Endothelial cell (in vitro differentiated cells): Measurements from ENCODE around the gene CYSRT1. TPM values are rescaled to one million over a fixed set of nuclear protein-coding genes. Genes with fewer than 3 reads are reported as not detected.

Experiments used
- DNase-seq: peaks from one replicate; pipeline ENCODE4 v3.0.0; 2021; ENCODE audit warnings: low spot score
- H3K27ac Mint-ChIP-seq: one replicate; pipeline ENCODE4 v1.8.0; 2021; ENCODE audit warnings: mixed read lengths, inconsistent platforms; ENCODE audit not compliant: unreplicated experiment
- H3K27me3 Mint-ChIP-seq: one replicate; pipeline ENCODE4 v1.8.0; 2021; ENCODE audit warnings: mild to moderate bottlenecking, moderate library complexity, mixed read lengths, inconsistent platforms; ENCODE audit not compliant: unreplicated experiment
- H3K36me3 Mint-ChIP-seq: one replicate; pipeline ENCODE4 v1.8.0; 2021; ENCODE audit warnings: mild to moderate bottlenecking, low read depth, mixed read lengths, inconsistent platforms; ENCODE audit not compliant: unreplicated experiment
- H3K4me1 Mint-ChIP-seq: one replicate; pipeline ENCODE4 v1.8.0; 2021; ENCODE audit warnings: mild to moderate bottlenecking, mixed read lengths, inconsistent platforms; ENCODE audit not compliant: unreplicated experiment
- H3K4me3 Mint-ChIP-seq: one replicate; pipeline ENCODE4 v1.8.0; 2021; ENCODE audit warnings: mild to moderate bottlenecking, mixed read lengths, inconsistent platforms; ENCODE audit not compliant: unreplicated experiment
- H3K9me3 Mint-ChIP-seq: one replicate; pipeline ENCODE4 v1.8.0; 2021; ENCODE audit warnings: mixed read lengths, inconsistent platforms; ENCODE audit not compliant: unreplicated experiment
- CTCF ChIP-seq: fragments of 200-600 bp; sonication (generic); IDR thresholded peaks from one replicate; pipeline ENCODE4 v1.5.0; 2021; ENCODE audit warnings: antibody characterized with exemption; ENCODE audit not compliant: unreplicated experiment
- total RNA-seq: library from RNA; stranded (reverse); fragmentation: NEBNext Ultra II Directional; extraction: Animal tissue kit (Norgen Biotek cat#: 25700); gene quantifications from one replicate; pipeline ENCODE4 v1.2.1, GENCODE V29; 2021; ENCODE audit not compliant: unreplicated experiment

CYSRT1 gene
- total RNA-seq, 1 donor from 2014 or later, result 1.4 TPM

GRCh38 chr9:137198902-137199283, 26.1 kb upstream of the CYSRT1 start:
- Mint-ChIP-seq H3K4me3 (no peak overlapping the region), H3K27me3 (peaks cover 9% of the 10 kb centered on the region), H3K4me1 (no peaks in the 10 kb centered on the region), H3K9me3 (no peaks in the 10 kb centered on the region), H3K36me3 (no peaks in the 10 kb centered on the region), H3K27ac (no peak overlapping the region)
- TF ChIP-seq CTCF, result no peak
- DNase-seq, result no peak

GRCh38 chr9:137199411-137200121, 25.4 kb upstream of the CYSRT1 start:
- Mint-ChIP-seq H3K4me1 (peaks cover 2% of the 10 kb centered on the region), H3K27ac (no peak overlapping the region), H3K27me3 (peaks cover 9% of the 10 kb centered on the region), H3K9me3 (no peaks in the 10 kb centered on the region), H3K4me3 (peak overlapping the region; percentile 88), H3K36me3 (no peaks in the 10 kb centered on the region)
- no peak for TF ChIP-seq CTCF
- no peak for DNase-seq

- Mint-ChIP-seq H3K36me3 (no peaks in the 10 kb centered on the region), H3K9me3 (no peaks in the 10 kb centered on the region), H3K27me3 (peaks cover 10% of the 10 kb centered on the region), H3K4me3 (peak within 1 kb of the TSS; percentile 88), H3K4me1 (peaks cover 2% of the 10 kb centered on the region), H3K27ac (no peak within 1 kb of the TSS)
- TF ChIP-seq CTCF, result no peak
- peak; percentile 98 for DNase-seq
These were observed 24.4 kb upstream of the CYSRT1 start, which contains the start of gene TPRN for GRCh38 chr9:137200311-137201204. Gene TPRN, minus strand, starts transcription at chr9:137200741. Its CDS starts 30 bp downstream, at chr9:137200711.

- H3K36me3 Mint-ChIP-seq, result no peaks in the 10 kb centered on the region
- no peak for TF ChIP-seq CTCF
- DNase-seq, result no peak
- no peaks in the 10 kb centered on the region for H3K9me3 Mint-ChIP-seq
- peaks cover 8% of the 10 kb centered on the region for H3K4me1 Mint-ChIP-seq
- H3K27me3 Mint-ChIP-seq, result peaks cover 10% of the 10 kb centered on the region
- H3K27ac Mint-ChIP-seq, result no peak overlapping the region
- peak overlapping the region; percentile 77 for H3K4me3 Mint-ChIP-seq
These were observed 23.6 kb upstream of the CYSRT1 start for GRCh38 chr9:137201205-137201868.
